Epidermal melanocyte (primary cell): ENCODE measurements around the gene ITPK1.
"Not testable (repeated sequence)": the region's sequence is repeated elsewhere in the genome, so short reads cannot be mapped to it uniquely, and the experiment has no call there.

Source experiments
- DNase-seq: peaks from one replicate; pipeline ENCODE4 v3.0.0; 2011; ENCODE audit warnings: low spot score; ENCODE audit not compliant: insufficient read length

ITPK1 gene

DNA sequence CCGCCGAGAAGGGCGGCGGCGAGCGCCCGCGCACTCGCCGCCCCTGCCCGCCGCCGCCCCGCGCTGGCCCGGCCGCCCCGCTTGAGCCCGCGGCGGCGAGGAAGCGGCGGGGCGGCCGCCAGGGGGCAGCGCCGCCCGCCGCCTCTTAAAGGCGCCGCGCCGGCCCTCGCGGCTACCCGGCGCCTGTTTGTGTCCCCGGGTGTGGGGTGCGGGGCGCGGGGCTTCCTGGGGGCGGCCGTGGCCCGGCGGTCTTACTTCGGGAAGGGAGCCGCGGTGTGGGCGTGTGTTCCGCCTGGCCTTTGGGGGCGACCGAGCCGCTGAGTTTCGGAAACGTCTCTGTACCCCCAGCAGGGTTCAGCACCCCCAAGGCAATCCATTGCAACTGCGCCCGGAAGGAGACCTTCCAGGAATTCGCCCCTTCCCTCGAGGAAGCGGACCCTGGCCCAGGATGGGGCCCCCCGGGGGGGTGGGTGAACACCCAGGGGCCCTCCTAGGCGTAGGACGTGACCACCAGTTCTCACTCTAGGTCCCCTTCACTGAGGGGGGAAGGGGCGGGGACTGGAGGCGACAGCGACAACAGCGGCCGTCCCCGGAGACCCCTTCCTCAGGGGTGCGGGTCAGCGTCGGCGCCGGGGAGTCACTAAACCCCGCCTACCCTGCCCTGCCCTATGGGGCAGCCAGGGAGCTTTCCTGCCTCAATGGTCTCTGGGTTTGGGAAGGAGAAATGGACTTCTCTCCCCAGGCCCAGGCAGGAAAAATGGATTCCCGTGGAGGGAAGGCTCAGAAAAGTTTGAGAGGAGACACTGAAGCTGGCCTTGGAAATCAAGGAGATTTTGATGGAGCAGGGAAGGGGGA lies at the start of gene ITPK1:
Gene ITPK1 (minus strand): TSS at position 105 of the 855 bp plus-strand sequence. CDS start 762 bp downstream, outside the sequence.
- no peak for DNase-seq

DNA sequence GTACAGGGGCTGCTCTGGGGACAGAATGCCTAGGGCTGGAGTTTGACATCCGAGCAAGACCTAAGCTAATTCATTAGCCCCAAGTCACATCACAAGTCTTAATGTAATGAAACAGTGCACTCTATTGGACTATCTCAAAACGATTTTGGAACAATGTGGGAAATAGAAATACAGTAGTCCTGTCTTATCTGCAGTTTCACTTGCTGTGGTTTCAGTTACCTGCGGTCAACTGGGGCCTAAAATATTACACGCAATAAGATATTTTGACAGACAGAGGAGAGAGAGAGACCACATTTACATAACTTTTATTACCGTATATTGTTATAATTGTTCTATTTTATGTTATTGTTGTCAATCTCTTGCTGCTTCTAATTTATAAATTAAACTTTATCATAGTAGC lies 47.8 kb upstream of the ITPK1 start:
- no peak for DNase-seq

DNA sequence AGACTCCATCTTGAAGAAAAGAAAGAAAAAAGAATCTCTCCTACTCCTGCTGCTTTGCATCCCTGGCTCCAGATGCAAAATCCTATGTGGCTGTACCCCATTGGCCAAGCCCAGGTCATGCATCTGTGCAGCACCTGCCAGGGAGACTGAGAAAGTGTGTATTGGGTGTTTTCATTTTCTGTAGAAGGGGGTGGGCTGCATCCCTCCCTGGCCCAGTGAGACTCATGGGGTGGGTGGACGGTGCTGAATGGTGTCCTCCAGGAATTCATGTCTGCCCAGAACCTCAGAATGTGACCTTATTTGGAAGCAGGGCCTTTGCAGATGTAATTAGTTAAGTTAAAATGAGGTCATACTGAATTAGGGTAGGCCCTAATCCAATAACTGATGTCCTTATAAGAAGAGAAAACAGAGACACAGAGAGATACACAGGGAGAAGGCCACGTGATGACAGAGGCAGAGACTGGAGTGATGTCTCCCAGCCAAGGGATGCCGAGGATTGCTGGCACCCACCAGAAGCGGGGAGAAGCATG lies 45.8 kb upstream of the ITPK1 start:
- no peak for DNase-seq

DNA sequence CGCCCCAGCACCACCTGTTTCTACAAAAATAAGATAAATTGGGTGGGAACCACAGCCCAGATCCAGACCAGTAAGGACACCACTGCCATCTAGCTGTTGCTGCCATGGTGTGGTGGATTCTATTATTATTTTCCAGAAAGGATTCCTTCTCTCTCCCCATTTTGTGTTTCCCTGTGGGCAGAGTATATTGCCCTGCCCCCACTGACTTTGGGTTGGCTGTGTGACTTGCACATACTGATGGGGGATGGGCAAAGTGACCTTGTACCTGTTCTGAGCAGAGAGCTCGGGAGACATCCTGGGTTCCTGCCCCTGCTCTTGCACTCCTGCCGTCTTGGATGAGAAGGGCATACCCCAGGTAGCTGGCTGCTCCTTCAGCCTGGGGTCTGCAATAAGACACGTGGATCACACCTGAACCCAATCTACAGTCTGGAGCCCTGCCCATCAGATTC lies 44.7 kb upstream of the ITPK1 start:
- DNase-seq: no peak

DNA sequence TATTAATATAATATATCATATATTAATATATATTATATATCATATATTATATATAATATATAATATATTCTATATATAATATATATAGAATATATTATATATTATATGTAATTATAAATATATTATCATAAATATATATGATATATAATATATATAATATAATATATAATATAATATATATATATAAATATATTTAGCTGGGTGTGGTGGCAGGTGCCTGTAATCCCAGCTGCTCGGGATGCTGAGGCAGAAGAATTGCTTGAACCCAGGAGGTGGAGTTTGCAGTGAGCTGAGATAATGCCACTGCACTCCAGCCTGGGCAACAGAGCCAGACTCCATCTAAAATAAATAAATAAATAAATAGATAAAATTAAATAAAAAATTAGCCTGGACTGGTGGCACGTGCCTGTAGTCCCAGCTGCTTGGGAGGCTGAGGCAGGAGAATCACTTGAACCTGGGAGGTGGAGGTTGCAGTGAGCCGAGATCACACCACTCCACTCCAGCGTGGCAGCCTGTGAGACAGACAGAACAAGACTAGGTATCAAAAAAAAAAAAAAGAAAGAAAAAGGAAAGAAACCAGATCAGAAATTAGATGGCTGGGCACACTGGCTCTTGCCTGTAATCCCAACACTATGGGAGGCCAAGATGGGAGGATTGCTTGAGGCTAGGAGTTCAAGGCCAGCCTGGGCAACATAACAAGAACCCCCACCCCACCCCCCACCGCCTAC lies 44.1 kb upstream of the ITPK1 start:
- DNase-seq: not testable (repeated sequence)

DNA sequence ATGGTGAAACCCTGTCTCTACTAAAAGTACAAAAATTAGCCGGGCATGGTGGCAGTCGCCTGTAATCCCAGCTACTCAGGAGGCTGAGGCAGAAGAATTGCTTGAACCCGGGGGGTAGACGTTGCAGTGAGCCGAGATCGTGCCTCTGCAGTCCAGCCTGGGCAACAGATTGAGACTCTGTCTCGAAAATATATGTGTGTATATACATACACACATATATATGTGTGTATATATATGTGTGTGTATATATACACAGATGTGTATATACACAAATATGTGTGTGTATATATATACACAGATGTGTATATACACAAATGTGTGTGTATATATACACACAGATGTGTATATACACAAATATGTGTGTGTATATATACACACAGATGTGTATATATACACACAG lies 42.6 kb upstream of the ITPK1 start:
- DNase-seq: not testable (repeated sequence)

DNA sequence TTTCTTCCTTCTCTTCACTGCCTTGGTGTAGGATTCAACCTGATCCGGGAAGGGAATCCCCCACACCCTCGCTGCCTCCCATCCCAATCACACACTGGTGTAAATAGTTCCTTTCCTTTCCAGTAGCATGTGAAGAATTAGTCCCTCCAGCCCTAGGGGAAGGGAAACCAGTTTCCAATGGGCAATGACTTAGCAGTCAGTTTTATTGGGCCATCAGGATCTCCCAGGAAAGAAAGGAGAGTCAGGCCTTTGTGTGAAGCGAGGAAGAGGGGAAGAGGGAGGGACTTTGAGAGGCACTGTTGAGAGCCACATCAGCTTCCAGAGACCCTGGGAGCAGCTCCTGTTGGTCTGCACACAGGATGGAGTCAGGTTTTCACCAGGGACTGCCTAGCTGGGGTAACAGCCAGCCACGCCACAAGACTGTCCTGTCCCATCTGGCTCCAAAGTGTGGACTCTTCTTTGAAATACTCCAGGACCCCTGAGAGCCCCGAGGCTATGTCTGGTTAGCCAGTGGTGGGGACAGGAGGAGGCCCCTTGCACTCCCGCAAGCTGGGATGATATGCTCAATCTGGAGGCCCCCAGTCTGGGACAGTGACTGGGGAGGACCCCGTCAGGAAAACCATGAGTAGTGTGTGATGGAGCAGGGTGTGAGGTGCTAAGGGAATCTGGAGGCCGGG lies 41.1 kb upstream of the ITPK1 start:
- no peak for DNase-seq

DNA sequence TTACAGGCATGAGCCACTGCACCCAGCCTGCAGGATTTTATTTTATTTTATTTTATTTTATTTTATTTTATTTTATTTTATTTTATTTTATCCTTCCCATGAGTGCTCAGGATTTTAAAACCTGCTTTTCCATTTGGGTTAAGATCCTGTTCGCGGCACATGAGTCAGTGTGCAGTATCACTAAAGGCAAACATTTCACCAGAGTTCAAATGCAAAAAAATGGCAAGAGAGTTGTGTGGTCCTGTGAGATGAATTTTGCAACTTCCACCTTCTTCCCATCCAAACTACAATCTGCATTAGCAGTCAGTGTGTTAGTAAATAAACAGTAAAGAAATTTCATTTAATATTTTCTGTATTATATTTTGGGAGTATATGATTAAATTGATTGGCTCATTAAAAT lies 39.9 kb upstream of the ITPK1 start:
- no peak for DNase-seq

DNA sequence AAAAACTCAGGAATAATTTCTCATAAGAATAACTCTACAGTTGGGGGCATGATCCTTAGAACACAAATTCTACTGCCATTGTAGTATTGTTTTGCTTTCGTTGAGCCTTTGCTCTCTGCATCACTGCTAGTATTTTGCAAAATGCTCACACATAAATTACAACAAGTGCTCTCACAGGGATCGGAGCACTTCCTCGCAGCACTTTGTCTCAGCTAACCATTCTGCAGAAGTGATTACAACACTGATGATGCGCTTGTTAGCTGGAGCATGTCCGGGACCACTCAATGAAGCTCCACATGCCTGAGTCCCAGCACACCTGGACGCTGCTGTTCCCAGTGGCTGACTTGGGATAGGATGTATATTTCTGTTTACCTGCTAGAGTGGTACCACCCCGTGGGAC lies 37.4 kb upstream of the ITPK1 start:
- DNase-seq: no peak

DNA sequence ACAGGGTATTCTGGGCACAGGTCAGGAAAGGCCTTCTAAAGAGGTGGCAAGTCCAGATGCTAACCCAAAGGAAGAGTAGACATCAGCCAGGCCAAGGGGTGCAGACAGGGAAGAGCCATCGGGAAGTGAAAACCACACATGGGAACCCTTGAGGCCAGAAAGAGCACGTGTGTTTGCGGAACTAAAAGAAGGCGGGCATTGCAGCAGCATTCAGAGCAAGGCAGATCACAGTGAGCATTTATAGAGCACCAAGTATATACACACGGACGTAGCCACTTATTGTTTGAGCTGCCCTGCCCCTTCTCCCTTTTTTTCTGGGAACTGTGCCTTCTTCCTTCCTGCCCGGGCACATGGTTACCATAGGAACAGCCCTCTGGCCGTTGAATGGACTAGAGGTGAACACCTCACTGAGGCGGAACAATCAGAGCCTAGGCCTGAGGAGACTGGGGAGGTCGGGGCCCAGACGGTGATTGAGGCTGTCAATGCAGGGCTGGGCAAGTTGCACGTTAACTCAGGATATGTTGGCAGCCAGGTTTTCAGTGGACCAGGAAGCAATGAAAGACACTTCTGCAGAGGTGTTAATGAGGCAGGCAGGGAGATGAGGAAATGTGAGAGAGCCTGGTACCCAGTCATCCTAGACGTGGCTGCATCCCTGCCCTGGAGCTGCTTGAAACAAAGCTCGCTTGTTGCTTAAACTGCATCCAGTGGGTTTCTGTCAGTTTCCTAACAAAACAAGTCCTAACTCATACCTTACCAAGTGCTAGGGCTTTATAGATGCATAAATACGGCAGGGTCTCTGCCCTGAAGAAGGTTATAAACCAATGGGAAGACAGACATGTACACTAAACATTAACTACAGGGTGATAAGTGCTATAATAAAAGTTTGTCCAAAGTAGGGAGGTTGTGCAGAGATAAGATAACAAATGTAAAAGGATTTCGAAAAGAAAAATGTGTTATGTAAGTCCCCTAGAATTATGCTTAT lies 34.8 kb upstream of the ITPK1 start:
- no peak for DNase-seq

DNA sequence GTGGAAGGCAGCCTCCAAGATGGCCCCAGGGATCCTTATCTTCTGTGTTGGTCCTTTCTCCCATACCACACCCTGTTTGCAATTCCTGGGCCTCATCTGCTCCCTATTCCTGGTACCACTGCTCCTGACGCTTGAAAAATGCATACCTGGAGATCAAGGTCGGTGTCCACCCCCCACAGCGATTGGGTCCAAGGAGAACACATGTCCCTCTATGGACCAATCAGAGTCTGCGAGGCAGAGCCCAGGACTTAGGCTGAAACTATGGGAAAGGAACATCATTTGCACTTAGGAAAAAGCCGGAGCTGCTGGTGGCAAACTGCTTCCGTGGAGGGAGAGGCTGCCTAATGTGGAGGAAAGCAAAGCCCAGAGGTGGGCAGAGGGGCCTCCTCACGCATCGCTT lies 33.3 kb upstream of the ITPK1 start:
- DNase-seq: no peak

DNA sequence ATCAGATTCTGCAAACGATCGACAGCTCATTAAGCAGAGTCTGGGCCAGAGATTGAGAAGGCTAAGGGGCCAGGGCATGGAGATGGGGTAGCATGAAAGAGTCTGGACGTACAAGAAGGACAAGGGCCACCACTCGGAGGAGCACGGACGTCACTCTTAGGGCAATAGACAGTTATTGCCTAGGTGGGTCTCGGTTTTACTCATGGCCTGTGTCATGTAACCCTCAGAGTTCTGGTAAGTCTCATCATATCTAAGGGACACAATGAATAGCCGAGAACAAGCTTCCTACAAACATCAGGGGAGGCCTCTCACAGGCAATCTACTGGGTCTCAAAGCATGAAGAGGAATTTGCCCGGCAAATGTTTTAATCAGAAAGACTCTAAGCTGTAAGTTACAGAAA lies 30.4 kb upstream of the ITPK1 start:
- DNase-seq: no peak

DNA sequence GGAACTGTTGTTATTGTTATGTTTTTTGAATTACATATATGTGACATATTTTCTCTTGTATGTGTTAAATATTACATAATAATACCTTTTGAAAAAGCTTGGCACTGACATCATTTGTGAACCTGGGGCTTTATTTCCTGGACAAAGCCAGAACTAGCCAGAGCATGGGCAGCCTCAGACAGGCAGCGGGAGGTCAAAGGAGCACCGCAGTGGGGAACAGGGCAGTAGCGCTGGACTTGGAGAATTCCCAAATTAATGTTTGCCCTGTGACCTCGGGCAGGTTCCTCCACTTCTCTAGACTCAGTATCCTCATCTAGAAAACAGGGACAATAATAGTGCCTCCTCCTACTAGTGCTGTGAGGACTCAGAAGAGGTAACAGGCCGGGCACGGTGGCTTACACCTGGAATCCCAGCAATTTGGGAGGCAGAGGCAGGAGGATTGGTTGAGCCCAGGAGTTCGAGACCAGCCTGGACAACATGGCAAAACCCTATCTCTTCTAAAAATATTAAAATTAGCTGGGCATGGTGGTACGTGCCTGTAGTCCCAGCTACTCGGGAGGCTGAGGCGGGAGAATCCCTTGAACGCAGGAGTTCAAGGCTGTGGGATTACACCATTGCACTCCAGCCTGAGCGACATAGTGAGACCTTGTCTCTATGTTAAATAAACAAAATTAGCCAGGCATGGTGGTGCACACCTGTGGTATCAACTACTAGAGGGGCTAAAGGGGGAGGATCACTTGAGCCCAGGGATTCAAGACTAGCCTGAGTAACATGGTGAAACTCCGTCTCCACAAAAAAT lies 27.3 kb upstream of the ITPK1 start:
- DNase-seq: no peak

DNA sequence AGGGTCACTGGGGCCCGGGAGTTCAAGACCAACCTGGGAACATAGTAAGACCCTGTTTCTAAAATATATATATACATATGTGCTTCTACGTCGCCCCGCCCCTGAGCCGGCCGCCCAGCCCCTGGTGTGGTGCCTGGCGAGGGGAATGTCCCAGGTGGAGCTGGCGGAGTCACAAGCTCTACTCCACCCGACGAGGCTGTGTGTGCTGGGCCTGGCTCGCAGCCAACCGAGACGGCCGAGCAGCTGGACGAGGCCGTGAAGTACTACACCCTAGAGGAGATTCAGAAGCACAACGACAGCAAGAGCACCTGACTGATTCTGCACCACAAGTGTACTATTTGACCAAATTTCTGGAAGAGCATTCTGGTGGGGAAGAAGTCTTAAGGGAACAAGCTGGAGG lies 22.1 kb upstream of the ITPK1 start:
- no peak for DNase-seq

DNA sequence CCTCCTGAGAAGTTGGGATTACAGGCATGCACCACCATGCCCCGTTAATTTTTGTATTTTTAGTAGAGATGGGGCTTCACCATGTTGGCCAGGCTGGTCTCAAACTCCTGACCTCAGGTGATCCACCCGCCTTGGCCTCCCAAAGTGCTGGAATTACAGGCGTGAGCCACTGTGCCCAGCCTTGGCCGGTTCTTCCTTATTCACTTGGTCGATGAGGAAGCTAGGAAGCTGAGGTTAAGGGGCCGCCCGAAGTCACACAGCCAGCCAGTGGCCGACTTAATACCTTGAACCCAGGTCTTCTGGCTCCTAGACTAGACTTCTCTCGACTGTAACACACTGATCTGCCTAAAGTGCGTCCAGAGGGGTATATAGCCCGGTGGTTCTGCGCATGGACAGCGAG lies 20.8 kb upstream of the ITPK1 start:
- DNase-seq: not testable (repeated sequence)

DNA sequence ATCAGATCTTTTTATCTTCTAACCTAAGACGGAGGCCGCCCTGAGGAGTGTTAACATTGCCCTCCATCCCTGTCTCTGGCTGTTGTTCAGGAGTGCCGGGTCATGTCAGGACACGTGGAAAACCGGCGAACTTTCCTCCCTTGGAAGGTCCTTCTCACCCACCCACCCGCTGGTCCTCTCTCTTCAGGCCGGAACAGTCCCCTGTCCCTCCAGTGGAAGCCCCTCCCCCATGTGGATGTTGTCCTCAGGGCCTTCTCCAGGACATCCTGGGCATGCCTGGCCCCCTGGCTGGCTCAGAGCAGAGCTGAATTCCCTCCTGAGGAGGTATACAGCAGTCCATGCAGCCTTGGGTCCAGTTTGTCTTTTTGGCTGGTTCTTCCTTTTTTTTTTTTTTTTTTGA lies 20.3 kb upstream of the ITPK1 start:
- no peak for DNase-seq

DNA sequence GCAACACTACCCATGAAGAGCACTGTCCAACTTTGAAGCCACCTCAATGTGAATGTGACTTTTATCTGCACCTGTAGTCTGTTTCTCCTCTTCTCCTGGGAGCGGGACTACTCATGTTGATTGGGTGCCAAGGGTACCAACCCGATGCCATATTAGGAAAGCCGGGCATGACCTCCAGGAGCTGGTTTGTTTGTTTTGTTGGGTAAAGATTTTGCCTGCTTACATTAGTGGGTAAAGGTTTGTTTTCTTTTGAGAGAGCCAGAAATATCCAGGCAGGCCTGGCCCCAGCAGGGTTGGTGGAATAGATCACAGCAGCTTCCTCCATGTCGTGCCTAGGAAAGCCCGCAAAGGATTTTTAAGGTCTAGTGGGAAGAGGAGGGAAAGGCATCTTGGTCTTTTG lies 19.7 kb upstream of the ITPK1 start:
- no peak for DNase-seq

DNA sequence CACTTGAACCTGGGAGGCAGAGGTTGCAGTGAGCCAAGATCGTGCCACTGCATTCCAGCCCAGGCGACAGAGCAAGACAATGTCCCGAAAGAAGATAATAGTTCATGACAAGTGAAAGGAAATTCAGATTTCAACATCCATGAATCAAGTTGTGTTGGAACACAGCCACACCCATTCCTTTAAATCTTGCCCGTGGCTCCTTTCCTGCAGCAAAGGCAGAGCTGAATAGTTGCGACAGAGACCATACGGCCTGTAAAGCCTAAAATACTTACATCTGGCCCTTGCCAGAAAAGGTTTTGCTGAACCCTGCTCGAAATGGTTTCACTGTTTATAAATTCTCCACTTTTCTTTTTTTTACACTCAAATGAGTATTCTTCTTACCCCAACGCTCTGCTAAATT lies 17.7 kb upstream of the ITPK1 start:
- DNase-seq: no peak

DNA sequence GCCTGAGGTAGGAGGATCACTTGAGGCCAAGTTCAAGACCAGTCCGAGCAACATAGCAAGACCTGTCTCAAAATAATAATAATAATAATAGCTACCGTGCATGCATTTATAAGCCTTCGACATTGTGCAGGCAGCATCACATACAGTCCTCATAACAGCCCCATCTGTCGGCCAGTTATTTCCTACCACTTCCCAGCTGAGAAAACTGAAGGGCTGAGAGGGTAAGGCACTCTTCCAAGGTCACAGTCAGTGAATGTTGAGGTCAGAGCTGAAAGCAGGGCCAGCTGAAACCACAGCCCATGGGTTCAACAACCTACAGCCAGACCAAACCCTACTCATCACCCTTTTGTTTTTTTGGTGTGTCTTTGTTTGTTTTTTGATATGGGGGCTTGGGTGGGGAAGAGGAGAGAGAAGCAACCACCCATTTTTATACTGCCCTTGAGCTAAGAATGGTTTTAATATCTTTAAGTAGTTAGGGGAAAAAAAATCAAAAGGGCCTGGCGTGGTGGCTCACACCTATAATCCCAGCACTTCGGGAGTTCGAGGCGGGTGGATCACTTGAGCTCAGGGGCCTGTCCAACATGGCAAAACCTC lies 16.8 kb upstream of the ITPK1 start:
- no peak for DNase-seq
